Esophagus mucosa (tissue), 1 donor: ENCODE results near the gene SMARCAL1. TPM values are rescaled to one million over a fixed set of nuclear protein-coding genes. Genes with fewer than 3 reads are reported as not detected.

ENCODE experiments used
- ATAC-seq: fragments of 200-7000 bp; cut with Tn5 transposase; one replicate; pipeline ENCODE4 v1.9.1; 2020
- total RNA-seq: library from RNA; stranded (reverse); gene quantifications from one replicate; pipeline ENCODE4 v1.2.4, GENCODE V29; 2023
- donor health status: DM: yes; HTN: yes; CAD: no.

The SMARCAL1 gene
- total RNA-seq, 1 donor from 2014 or later, result 17.5 TPM

DNA sequence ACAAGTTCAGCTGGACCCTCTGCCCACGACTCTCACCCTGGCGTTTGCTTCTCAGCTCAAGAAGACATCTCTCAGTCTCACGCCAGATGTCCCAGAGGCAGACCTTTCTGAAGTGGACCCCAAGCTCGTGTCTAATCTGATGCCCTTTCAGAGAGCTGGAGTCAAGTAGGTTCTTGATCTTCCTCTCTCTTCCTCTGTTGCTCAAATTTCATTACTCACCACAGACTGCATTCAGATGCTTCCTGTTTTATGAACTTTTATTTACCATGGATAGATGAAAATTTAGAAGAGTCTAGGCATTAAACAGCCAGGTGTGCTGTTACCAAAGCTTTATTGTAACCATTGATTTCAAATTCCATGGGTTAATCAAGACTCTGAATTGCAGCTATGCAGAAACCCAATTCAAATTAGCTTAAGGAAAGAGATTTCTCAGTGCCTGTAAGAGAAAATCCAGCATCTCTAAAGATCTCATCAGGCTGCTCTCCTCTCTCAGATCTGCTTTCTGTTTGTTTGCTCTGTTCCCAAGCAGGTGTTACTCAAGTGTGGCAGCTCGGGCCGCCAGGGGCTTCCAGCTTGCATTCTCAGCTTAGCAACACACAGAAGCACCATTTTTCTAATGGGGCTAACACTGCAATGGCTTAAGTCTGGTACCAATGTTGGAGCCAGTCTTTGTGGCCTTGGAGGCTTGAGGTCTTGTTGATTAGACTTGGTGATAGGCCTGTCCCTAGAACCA is 16.5 kb downstream of the SMARCAL1 start:
- no peak for ATAC-seq

DNA sequence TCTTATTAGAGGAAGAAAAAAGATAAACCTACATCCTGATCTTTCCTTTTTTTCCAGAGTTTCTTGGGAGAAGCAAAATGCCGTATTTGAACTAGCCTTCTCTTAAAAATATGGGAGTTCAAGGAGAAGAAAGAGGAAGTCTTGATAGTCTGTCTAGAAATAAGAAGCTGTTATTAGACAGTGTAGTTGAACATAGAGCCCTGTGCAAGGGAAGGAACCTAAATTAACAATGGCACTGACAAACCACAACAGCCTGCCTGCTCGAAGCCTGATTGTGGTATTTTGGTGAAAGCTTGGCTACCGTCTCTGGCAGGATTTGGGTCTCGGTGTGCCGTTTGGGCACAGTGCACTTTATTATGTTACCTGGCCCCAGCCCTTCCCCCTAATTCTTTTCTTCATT is 17.1 kb downstream of the SMARCAL1 start:
- no peak for ATAC-seq

DNA sequence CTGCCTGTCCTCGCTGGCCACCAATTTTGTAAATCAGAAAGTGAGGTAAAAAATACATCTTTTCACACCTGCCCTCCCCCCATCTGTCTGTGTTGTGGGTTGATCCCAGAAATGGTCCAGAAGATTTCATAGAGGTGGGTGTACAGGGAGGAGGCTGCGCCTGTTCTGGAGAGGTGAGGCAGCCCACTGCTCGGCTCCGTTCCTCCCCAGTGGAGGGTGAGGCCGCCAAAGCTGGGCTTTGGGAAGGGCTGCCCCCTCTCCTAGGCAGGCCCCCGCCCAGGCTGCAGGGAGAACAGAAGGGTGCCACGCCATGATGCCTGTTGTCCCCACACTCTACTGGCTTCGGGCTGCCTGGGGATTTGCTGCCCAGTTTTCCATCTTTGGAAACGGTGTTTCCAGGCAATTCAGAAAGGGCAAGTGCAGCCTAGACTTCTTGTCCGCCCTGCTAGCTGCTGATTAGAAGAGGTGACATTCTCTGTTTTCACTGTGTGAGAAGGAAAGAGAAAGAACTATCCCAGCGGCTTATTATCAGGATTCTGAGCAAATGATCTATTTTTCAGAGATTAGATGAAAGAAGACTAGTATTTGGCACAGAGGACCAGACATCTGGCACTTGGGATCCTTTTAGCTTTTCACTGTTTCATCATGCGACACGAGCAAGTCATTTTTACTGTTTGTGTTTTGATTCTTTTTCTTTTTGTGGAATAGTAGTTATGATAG is 18.7 kb downstream of the SMARCAL1 start:
- no peak for ATAC-seq

DNA sequence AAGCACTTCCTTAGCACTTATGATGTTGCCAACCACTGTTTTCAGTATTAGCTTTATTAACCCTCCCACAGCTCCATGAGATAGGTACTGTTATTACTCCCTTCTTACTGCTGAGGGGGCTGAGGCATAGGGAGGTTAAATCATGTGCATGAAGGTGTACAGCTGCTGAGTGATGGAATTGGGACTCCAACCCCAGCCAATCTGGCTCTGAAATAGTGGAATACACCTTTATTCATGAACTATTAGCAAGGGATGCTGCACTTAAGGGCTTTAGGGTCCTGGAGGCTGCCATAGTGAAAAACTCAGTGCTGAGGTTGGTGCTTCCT is 19.2 kb downstream of the SMARCAL1 start:
- no peak for ATAC-seq

DNA sequence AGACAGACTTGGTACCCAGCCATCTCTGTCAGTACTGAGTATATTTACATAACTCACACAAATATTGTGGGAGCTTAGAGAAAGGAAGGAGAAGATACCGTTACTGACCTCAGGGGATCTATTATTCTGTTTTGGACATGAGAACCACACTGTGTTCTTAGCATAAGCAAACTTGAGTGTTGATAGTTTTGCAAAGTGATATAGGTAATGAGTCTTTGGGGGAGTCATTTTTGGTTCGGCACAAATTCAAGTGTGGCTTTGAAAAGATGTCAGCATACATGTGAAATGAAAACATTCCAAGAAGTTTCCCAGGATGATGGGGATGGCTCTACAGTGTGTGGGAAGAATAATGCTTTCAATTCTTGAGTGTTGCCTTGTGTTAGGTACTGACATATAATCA is 24.1 kb downstream of the SMARCAL1 start:
- no peak for ATAC-seq

DNA sequence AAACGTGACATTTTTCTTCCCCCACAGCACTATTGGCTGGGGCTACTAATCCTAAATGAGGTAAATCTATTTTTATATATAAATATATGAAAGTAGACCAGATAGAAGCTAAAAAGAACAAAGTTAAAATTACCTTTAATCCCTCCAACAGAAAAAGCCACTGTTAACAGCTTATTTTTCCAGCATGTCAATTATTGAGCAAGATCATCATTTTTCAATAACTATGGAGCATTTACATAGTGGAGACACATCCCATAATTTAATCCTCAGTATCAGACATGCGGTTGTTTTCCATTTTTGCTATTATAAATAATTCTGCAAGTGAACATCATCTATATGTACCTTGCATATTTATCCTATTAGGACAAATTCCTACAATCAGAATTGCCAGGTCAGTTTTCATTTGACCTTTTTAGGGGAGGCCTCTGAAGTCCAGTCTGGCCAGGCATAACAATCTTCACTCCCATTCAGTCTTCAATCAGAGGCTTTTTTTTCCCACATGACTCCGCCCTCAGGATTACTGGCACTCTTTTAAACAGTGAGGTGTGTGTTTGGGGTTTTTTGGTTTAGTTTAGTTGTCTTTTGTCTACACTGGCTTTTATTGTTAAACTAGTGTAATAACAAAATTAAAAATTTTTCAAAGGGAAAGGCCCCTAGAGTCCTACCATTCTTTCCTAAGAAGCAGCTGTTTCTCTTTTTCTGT is 29.2 kb downstream of the SMARCAL1 start:
- ATAC-seq, result no peak

DNA sequence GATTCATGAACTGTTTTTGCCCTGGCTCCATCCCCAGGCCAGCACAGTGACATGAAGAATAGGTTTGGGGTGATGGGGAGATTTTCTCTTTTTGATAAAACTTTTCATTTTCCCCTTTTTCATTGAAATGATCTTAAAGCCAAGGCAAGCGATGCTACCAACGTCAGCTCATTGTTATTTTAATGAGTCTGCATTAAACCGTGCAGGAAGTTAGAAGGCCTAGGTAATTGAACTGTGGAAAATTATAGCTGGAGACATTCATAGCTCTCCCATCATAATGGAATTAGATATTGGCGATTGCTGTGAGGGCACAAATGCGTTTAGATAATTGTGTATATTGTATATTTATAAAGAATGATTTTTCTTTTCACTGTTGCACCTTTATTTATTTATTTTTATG is 33.2 kb downstream of the SMARCAL1 start:
- no peak for ATAC-seq

DNA sequence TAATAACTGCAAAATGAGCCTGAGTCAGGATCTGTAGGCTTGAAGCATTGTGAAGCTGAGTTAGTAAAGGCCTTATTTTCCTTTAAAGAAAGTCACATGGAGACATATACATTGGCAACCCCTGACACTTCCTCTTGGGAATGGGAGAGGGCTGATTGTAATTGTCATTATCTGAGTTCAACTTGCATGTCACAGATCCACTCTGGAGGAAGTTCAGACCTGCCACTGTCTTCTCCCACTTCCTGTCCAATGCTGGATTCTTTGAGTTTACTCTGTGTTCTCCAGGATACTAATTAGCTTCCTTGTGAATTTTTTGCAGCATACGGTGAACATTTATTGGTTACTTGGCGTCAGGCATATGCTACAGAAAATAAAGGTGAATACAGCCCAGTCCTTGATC is 34.1 kb downstream of the SMARCAL1 start:
- ATAC-seq, result no peak

DNA sequence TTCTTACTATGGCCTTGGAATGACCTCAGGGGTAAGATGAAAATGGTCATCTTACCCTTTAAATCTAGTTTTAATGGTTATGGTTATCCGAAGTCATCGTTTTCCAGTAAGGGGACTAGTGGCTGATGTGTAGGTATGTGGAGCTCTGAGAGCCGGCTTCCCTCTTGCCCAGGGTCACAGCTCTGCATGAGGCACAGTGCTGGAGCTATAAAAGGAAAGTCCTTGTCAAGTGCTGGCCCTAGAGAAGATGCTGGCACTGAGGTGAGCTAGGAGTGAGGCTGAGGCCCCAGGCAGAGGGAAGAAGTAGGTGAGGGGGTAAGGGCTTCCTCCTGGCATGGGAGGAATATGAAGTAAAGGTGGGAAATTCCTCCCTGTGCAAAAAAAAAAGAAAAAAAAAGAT is 35.0 kb downstream of the SMARCAL1 start:
- ATAC-seq, result no peak

DNA sequence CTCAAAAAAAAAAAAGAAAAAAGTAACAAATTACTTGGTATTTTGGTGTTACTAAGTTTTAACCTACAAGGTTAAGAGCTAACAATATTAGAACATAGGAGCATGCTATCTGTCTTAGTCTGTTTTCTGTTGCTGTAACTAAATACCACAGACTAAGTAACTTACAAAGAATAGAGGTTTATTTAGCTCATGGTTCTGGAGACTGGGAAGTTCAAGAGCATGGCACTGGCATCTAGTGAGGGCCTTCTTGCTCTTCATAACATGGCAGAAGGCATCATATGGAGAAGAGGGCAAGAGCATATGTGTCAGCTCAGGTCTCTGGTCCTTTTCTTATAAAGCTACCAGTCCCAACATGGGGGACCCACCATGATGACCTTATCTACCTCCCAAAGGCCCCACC is 36.5 kb downstream of the SMARCAL1 start:
- no peak for ATAC-seq

DNA sequence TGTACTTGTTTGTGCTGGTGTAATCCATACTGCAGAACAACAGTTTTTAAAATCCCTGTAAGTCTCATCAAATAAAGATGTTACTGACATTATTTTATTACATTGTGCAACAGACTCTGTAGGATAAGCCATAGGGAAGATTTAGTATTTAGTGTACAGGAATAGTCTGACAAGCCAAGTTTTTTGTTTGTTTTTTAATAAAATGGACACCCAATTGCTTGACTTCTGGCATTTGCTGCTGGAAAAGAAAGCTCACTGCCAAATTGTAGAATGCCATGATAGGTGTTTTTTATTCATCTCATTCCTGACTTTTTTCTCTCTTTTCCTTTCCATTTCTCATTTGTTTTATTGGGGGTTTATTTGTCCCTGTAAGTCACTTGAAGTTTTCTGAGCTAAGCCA is 38.1 kb downstream of the SMARCAL1 start:
- no peak for ATAC-seq

DNA sequence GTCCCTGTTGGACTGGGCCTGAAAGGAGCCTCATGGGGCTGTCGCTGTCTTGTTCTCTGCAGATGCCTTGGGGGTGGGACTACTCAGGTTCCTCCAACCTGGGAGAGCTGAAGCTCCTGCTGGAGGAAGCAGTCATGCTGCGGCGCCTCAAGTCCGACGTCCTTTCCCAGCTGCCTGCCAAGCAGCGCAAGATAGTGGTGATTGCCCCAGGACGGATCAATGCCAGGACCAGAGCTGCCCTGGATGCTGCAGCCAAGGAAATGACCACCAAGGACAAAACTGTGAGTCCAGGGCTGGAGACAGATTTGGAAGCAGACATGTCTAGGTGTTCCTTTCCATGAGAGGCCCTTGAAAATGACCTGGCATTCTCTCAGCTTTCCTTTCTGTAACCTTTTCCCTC is 38.5 kb downstream of the SMARCAL1 start:
- no peak for ATAC-seq

DNA sequence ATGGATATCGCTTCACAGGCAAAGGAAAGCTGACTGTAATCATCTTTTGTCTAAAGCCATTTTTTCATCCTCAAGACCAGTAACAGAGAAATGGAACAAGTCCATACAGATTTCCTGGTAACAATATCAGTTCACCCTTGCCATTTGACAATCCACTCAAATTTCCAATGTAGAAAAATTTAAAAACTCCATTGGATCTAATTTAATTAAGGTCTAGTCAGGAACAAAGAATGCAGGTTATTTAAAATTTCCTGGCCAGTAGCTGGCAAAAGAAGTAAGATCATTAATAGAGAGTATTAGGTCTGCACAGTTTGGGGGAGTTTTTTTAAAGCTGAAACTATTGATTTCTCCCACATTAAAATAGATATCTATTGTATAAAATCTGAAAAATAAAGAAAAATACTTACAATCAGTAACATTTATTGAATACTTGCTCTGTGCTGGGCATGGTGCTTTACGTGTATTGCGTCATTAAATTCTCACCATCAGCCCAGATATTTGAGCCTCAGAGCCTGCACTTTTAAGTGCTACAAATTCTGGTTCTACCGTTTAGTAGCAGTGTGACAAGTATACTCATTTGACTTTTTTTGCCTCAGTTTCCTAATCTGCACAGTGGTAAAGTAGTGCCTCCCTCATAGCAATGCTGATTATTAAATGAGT is 41.8 kb downstream of the SMARCAL1 start:
- no peak for ATAC-seq

DNA sequence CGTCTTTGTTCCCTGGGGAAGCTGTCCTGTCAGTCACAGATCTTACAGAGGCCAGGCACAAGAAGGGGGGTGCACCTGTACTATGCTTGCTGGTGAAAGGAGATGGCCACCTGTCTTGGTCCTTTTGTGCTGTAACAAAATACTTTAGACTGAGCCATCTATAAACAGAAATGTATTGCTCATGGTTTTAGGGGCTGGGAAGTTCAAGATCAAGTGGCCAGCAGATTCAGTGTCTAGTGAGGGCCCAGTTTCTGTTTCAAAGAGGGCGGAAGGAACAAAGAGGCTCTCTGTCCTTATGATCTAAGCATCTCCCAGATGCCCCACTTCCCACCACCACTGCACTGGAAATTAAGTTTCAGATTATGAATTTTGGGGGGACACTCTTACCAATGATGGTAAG is 50.9 kb downstream of the SMARCAL1 start:
- ATAC-seq, result no peak

DNA sequence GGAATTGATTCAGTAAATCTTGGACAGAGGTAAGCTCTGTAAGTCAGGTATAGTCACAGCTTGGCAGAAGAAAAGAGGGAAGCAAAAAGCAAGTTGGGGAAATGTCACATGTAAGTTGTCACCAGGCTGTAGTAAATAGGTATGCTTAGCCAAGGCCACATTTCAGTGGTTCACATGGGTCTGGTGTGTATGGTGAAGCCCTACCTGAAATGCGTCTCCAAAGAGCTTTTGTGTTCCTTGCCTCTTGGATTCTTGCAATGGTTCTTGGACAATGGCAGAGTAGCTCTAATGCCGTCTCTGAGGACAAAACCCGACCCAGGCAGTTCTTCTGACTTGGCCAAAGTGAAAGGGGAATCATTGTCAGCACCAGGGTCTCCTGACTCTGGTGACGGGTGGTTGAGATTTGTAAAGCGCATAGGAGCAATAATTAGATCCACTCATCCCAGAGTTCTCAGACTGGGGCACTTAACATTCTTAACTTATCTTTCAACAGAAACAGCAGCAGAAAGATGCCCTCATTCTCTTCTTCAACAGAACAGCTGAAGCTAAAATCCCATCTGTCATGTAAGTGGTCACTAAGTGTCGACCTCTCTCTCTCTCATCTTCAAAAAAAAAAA is 51.9 kb downstream of the SMARCAL1 start:
- no peak for ATAC-seq

DNA sequence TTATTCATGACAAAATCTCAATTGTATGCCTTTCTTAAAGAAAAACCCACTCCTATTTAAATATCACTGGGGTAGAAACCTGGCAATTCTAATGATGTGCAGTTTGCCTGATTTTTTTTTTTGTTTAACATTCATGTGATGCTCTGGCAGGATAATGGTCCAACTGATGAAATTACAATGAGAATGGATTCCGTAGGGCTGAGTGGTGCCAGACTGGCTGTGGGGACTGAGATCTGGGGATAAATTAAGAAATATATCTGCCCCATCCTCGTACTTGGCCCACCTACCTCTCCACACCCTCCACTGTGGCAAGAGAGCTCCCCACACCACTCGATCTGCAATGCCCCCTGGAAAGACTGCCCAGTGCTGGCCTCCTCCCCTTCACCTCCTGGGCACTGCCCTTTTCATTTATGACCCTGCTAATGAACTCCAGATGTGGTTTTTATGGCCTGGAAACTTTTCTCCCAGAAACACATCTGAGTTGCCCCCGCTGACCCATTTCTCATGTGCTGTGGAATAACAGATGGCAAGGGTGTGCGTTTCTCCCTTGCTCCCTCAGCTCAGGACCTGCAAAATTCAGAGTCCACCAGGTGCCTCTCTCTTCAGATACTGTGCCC is 53.4 kb downstream of the SMARCAL1 start:
- no peak for ATAC-seq

DNA sequence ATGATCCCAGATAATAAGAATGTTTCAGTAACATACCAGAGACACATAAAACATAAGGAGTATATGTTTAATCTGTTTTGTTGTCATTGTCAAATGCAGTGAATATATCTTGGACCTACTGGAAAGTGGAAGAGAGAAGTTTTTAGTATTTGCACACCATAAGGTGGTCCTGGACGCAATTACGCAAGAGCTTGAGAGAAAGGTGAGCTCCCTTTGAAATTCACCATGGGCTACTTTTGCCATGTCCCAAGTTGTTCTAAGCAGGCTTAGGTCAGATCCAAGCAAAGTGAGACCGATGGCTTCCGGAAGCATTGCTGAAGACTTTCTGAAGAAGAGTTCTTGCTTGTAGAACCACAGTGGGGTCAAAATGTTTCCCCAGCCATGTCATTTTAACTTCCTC is 55.6 kb downstream of the SMARCAL1 start:
- ATAC-seq, result no peak

DNA sequence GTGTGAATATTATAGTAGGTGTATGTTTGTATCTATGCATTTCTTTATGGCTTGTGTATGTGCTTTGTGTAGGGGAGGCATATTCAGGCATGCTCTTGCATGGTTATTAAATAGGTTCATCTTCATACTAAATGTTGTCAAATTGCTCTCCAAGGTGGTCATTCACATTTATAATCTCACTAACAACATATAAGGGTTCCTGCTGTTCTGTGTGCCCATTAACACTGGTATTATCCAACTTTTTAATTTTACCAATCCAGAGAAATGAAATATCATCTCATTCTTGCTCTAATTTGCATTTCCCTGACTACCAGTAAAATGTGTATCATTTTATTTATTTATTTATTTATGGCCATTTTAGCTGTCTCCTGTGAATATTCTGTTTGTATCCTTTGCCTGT is 57.4 kb downstream of the SMARCAL1 start:
- no peak for ATAC-seq

DNA sequence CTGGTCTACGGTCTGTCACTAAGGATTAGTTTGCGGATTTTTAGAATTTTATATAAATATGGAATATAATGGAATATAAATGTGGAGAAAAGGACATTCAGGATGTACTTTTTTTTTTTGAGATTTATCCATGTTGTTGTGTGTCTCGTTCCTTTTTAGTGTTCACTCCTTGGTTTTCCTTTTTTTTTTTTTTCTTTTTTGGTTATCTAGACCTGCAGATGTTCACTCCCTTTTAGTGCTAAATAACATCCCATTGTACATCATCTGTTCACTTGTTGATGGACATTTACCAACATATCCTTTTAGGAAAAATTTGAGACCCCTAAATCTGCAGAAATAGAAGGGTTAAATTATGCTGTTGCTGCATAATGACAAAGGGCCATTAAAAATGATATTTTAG is 60.9 kb downstream of the SMARCAL1 start:
- no peak for ATAC-seq

DNA sequence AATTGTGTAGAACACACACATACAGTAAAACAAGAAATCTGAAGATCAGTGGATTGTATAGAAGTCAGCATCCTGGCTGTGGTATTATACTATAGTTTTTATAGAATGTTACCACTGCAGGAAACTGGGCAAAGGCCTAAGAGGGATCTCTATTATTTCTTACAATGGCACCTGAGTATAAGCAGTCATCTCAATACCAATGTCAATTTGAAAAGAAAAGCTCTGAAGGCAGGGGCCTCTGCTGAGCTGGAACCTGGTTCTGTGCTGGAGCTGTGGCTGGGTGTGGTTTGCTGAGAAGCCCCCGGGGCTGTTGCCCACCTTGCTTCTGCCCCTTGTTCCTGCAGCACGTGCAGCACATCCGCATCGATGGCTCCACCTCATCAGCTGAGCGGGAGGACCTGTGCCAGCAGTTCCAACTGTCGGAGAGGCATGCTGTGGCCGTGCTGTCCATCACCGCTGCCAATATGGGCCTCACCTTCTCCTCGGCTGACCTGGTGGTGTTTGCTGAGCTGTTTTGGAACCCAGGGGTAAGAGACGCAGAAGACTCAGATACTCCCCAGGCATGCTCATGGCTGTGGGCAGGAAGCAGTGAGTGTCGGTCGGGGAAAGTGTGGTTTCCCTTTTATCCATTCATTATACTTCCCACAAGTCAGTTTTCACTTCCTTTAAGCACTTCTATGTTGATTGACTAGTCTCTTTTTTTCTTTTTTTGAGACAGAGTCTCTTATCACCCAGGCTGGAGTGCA is 62.8 kb downstream of the SMARCAL1 start:
- ATAC-seq, result no peak

DNA sequence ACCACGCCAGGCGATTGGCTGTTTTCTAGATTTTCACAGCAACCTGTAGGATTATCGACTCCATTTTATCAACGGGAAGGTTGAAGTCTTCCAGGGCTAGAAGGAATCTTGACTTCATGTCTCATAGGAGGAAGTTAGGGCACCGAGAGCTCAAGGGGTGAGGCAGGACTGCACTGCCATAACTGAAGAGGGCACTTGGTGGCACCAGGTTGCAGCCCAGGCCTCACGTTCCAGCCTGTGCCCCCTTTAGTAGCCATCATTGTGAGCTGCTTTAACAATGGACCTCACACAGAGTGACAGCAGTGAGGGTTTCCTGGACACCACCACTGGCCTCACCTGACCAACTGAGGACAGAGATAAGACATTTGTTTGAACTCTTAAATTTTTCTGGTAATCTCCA is 63.5 kb downstream of the SMARCAL1 start:
- ATAC-seq, result no peak
